ENCODE results near the gene TMEM154. TPM values are rescaled to one million over a fixed set of nuclear protein-coding genes. Genes with fewer than 3 reads are reported as not detected.

Gene TMEM154
- total RNA-seq, 3 donors from 2014 or later (not counting 1 experiment from before 2014, with no cell fraction given), result 9.8 to 45.4 (median 10.5) TPM

DNA sequence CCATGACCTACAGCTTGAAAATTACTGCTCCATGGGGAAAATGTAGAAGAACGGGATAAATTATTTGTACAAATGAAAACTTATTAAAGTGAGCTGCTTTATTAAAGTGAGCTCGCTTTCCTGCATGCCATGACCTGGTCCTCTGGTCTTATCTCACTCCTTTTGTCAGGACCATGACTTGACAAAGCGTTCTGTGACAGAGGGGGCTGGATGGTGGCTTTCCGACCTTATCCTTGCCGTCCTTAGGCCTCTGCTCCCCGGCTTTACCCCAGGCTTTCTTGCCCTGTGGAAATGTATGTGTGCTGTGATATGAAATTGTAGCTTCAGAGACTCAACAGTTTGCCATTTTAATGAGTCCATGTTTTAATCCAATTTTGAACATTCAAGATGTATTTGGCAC lies 99.9 kb downstream of the TMEM154 start:
- Mint-ChIP-seq H3K27me3 (ENCODE audit: low read depth in 2 of 2) (peaks cover 9 to 33% of the 10 kb centered on the region in 2 donors), H3K4me3 (no peak overlapping the region), H3K4me1 (no peaks in the 10 kb centered on the region), H3K36me3 (no peaks in the 10 kb centered on the region), H3K27ac (no peak overlapping the region), H3K9me3 (no peaks in the 10 kb centered on the region)
- 95% methylated on average over 6 of the region's 6 CpGs for WGBS (ENCODE audit: insufficient coverage)
- ATAC-seq (no peak), DNase-seq (no peak)
- H3K27me3 ChIP-seq (ENCODE audit: control insufficient read depth, insufficient read depth, low read length), result peaks cover 2% of the 10 kb centered on the region
- no peak overlapping the region for H3K27ac ChIP-seq (ENCODE audit: low read length)
- H3K9me3 ChIP-seq (ENCODE audit: control insufficient read depth, insufficient read depth, low read length), result no peaks in the 10 kb centered on the region
- TF ChIP-seq CTCF (IDR thresholded peaks at IDR 0.05), result no peak
- no peaks in the 10 kb centered on the region for H3K4me1 ChIP-seq (ENCODE audit: control insufficient read depth, insufficient read depth, low read length)
- H3K4me3 ChIP-seq (ENCODE audit: low read length), result no peak overlapping the region
- intact Hi-C loops (cut with micrococcal nuclease), result no loop called here
- no peaks in the 10 kb centered on the region for H3K36me3 ChIP-seq (ENCODE audit: control insufficient read depth, insufficient read depth, low read length)

- peaks cover 2% of the 10 kb centered on the region for H3K27me3 ChIP-seq (ENCODE audit: control insufficient read depth, insufficient read depth, low read length)
- no peak overlapping the region for H3K27ac ChIP-seq (ENCODE audit: low read length)
- Mint-ChIP-seq H3K9me3 (no peaks in the 10 kb centered on the region), H3K27ac (no peak overlapping the region), H3K36me3 (no peaks in the 10 kb centered on the region), H3K27me3 (ENCODE audit: low read depth in 2 of 2) (peaks cover 10 to 39% of the 10 kb centered on the region in 2 donors), H3K4me3 (no peak overlapping the region), H3K4me1 (no peaks in the 10 kb centered on the region)
- no peak for TF ChIP-seq CTCF (IDR thresholded peaks at IDR 0.05)
- DNase-seq (no peak), ATAC-seq (no peak)
- H3K9me3 ChIP-seq (ENCODE audit: control insufficient read depth, insufficient read depth, low read length), result no peaks in the 10 kb centered on the region
- intact Hi-C loops (cut with micrococcal nuclease), result no loop called here
- 92% methylated on average over 9 of the region's 11 CpGs for WGBS (ENCODE audit: insufficient coverage)
- H3K36me3 ChIP-seq (ENCODE audit: control insufficient read depth, insufficient read depth, low read length), result no peaks in the 10 kb centered on the region
- H3K4me1 ChIP-seq (ENCODE audit: control insufficient read depth, insufficient read depth, low read length), result no peaks in the 10 kb centered on the region
- no peak overlapping the region for H3K4me3 ChIP-seq (ENCODE audit: low read length)
These were observed 100.6 kb downstream of the TMEM154 start for GRCh38 chr4:152579107-152579764.

DNA sequence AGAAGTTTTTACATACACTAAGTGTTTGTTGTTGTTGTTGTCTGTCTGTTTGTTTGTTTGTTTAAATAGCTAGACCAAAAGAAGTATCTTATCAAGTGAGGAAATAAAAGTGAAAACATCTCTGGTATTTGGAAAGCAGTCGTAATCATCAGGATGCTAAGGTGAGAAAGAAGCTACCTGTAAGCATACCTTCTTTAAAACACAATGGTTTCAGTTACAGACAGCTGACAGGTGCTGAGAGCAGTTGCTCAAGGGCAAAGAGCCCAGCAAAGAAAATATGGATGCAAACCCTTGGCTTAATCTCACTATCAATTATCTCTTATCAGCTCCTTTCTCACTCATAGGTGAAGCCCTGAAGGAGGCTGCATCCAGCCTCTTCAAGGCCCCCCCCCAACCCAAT lies 101.1 kb downstream of the TMEM154 start:
- Mint-ChIP-seq H3K27ac (no peak overlapping the region), H3K4me3 (no peak overlapping the region), H3K27me3 (ENCODE audit: low read depth in 2 of 2) (peaks cover 13 to 45% of the 10 kb centered on the region in 2 donors), H3K36me3 (no peaks in the 10 kb centered on the region), H3K4me1 (no peaks in the 10 kb centered on the region), H3K9me3 (no peaks in the 10 kb centered on the region)
- no peak for TF ChIP-seq CTCF (IDR thresholded peaks at IDR 0.05)
- Histone ChIP-seq H3K4me1 (ENCODE audit: control insufficient read depth, insufficient read depth, low read length) (no peaks in the 10 kb centered on the region), H3K36me3 (ENCODE audit: control insufficient read depth, insufficient read depth, low read length) (no peaks in the 10 kb centered on the region), H3K27ac (ENCODE audit: low read length) (no peak overlapping the region), H3K4me3 (ENCODE audit: low read length) (no peak overlapping the region), H3K9me3 (ENCODE audit: control insufficient read depth, insufficient read depth, low read length) (no peaks in the 10 kb centered on the region), H3K27me3 (ENCODE audit: control insufficient read depth, insufficient read depth, low read length) (peaks cover 2% of the 10 kb centered on the region)
- DNase-seq, result no peak
- intact Hi-C loops (cut with micrococcal nuclease), result no loop called here
- WGBS (ENCODE audit: insufficient coverage), result 100% methylated on average over 1 of the region's 1 CpG
- no peak for ATAC-seq

Data from natural killer cell (primary cell).